SHP77 treated with DMSO at 0.1 percent for 48 hours (cell line): Measurements from ENCODE around the gene WFDC10B.
"Not testable (repeated sequence)": the region's sequence is repeated elsewhere in the genome, so short reads cannot be mapped to it uniquely, and the experiment has no call there.

Experiments
- DNase-seq: peaks from one replicate; lab custom pipeline; 2025; lab: John Stamatoyannopoulos, UW

Gene WFDC10B

GRCh38 chr20:45647441-45648050 lies 57.3 kb downstream of the WFDC10B start:
- no peak for DNase-seq

- no peak for DNase-seq
Observed at GRCh38 chr20:45646875-45647274, 57.9 kb downstream of the WFDC10B start.

- DNase-seq, result not testable (repeated sequence)
Observed at GRCh38 chr20:45645869-45646268, 59.0 kb downstream of the WFDC10B start.

- not testable (repeated sequence) for DNase-seq
Observed at GRCh38 chr20:45641076-45641475, 63.7 kb downstream of the WFDC10B start.

GRCh38 chr20:45639687-45640086 lies 65.1 kb downstream of the WFDC10B start:
- no peak for DNase-seq

GRCh38 chr20:45636513-45636912 lies 68.3 kb downstream of the WFDC10B start:
- DNase-seq, result no peak
